ENCODE results near the gene PLEKHA4. TPM values are rescaled to one million over a fixed set of nuclear protein-coding genes. Genes with fewer than 3 reads are reported as not detected.
A peak's percentile ranks its signal among the peaks of the same experiment; 100 is the strongest.
"Not testable (repeated sequence)": the region's sequence is repeated elsewhere in the genome, so short reads cannot be mapped to it uniquely, and the experiment has no call there.

Gene PLEKHA4
- total RNA-seq, 4 donors from 2014 or later = 2.6 to 34.4 (median 10.3) TPM

DNA sequence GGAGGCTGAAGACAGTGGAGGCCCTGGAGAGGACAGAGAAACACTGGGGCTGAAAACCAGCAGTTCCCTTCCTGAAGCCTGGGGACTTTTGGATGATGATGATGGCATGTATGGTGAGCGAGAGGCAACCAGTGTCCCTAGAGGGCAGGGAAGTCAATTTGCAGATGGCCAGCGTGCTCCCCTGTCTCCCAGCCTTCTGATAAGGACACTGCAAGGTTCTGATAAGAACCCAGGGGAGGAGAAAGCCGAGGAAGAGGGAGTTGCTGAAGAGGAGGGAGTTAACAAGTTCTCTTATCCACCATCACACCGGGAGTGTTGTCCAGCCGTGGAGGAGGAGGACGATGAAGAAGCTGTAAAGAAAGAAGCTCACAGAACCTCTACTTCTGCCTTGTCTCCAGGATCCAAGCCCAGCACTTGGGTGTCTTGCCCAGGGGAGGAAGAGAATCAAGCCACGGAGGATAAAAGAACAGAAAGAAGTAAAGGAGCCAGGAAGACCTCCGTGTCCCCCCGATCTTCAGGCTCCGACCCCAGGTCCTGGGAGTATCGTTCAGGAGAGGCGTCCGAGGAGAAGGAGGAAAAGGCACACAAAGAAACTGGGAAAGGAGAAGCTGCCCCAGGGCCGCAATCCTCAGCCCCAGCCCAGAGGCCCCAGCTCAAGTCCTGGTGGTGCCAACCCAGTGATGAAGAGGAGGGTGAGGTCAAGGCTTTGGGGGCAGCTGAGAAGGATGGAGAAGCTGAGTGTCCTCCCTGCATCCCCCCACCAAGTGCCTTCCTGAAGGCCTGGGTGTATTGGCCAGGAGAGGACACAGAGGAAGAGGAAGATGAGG lies 5.3 kb upstream of the PLEKHA4 start:
- no peaks in the 10 kb centered on the region for H3K27me3 ChIP-seq
- H3K4me3 ChIP-seq = peak overlapping the region; percentile 75 to 98 (median 88)
- intact Hi-C loops (cut with DNase I; ENCODE audit: low total_unique reads) = loop anchor here (10.0 kb wide), 1 partner anchor 91 kb away; the partner anchor contains the start of gene FTL
- no peak for DNase-seq
- no peak for TF ChIP-seq POLR2AphosphoS5 (IDR thresholded peaks at IDR 0.05)
- no peak for TF ChIP-seq EP300 (IDR thresholded peaks at IDR 0.05; ENCODE audit: low read depth)
- TF ChIP-seq, protein P1, sequence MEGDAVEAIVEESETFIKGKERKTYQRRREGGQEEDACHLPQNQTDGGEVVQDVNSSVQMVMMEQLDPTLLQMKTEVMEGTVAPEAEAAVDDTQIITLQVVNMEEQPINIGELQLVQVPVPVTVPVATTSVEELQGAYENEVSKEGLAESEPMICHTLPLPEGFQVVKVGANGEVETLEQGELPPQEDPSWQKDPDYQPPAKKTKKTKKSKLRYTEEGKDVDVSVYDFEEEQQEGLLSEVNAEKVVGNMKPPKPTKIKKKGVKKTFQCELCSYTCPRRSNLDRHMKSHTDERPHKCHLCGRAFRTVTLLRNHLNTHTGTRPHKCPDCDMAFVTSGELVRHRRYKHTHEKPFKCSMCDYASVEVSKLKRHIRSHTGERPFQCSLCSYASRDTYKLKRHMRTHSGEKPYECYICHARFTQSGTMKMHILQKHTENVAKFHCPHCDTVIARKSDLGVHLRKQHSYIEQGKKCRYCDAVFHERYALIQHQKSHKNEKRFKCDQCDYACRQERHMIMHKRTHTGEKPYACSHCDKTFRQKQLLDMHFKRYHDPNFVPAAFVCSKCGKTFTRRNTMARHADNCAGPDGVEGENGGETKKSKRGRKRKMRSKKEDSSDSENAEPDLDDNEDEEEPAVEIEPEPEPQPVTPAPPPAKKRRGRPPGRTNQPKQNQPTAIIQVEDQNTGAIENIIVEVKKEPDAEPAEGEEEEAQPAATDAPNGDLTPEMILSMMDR (IDR thresholded peaks at IDR 0.05) = peak in 1 of 5 experiments; percentile 7
- WGBS, 2 donors (ENCODE audit: low coverage in 1 of 2) = 0 to 43% methylated on average over 1 to 14 of the region's 14 CpGs
- peaks cover 23 to 52% (median 38%) of the 10 kb centered on the region in 4 donors for H3K4me1 ChIP-seq
- H3K27ac ChIP-seq = peak overlapping the region; percentile 100
- no peaks in the 10 kb centered on the region for H3K9me3 ChIP-seq
- in situ Hi-C loops (cut with MboI; ENCODE audit: low pct_ligation_motif_present in 1 of 4, low pct_unique_long_range_greater_than_20kb in 1 of 4, low sequenced_read_pairs in 3 of 4) = loop anchor here in 2 of 4 donors (10.0 to 25.0 kb wide), 2 partner anchors 81 to 89 kb away; partner anchors contain the start of genes BAX (in 2 of the 2) and FTL (in 1 of the 2)
- H3K36me3 ChIP-seq = peaks cover 0 to 24% (median 3%) of the 10 kb centered on the region in 4 donors

- H3K27me3 ChIP-seq = no peaks in the 10 kb centered on the region
- peak; percentile 79 for TF ChIP-seq EP300 (IDR thresholded peaks at IDR 0.05; ENCODE audit: low read depth)
- no peak for TF ChIP-seq POLR2A (IDR thresholded peaks at IDR 0.05)
- peak; percentile 55 to 74 (median 71) for TF ChIP-seq POLR2AphosphoS5 (IDR thresholded peaks at IDR 0.05)
- TF ChIP-seq, protein P1 (IDR thresholded peaks at IDR 0.05) = peak in 2 of 5 experiments; percentile 50 to 56
- 0 to 3% methylated on average over 1 to 14 of the region's 14 CpGs for WGBS, 2 donors (ENCODE audit: low coverage in 1 of 2)
- H3K4me3 ChIP-seq = peak overlapping the region; percentile 75 to 98 (median 88)
- peaks cover 23 to 54% (median 42%) of the 10 kb centered on the region in 4 donors for H3K4me1 ChIP-seq
- intact Hi-C loops (cut with DNase I; ENCODE audit: low total_unique reads) = loop anchor here (10.0 kb wide), 1 partner anchor 92 kb away; the partner anchor contains the start of gene FTL
- H3K36me3 ChIP-seq = peaks cover 0 to 24% (median 3%) of the 10 kb centered on the region in 4 donors
- H3K27ac ChIP-seq = peak overlapping the region; percentile 100
- H3K9me3 ChIP-seq = no peaks in the 10 kb centered on the region
- in situ Hi-C loops (cut with MboI; ENCODE audit: low pct_ligation_motif_present in 1 of 4, low pct_unique_long_range_greater_than_20kb in 1 of 4, low sequenced_read_pairs in 3 of 4) = loop anchor here in 2 of 4 donors (10.0 to 25.0 kb wide), 2 partner anchors 82 to 89 kb away; partner anchors contain the start of genes BAX (in 2 of the 2) and FTL (in 1 of the 2)
- DNase-seq = peak; percentile 90
Measured at GRCh38 chr19:48872884-48873475, 4.6 kb upstream of the PLEKHA4 start.

- H3K9me3 ChIP-seq = no peaks in the 10 kb centered on the region
- peaks cover 0 to 24% (median 3%) of the 10 kb centered on the region in 4 donors for H3K36me3 ChIP-seq
- TF ChIP-seq, protein P1 (IDR thresholded peaks at IDR 0.05) = peak in 2 of 5 experiments; percentile 54 to 64
- TF ChIP-seq EP300 (IDR thresholded peaks at IDR 0.05; ENCODE audit: low read depth) (peak; percentile 68), POLR2AphosphoS5 (IDR thresholded peaks at IDR 0.05) (peak; percentile 100), POLR2A (IDR thresholded peaks at IDR 0.05) (peak; percentile 100)
- in situ Hi-C loops (cut with MboI; ENCODE audit: low pct_ligation_motif_present in 1 of 4, low pct_unique_long_range_greater_than_20kb in 1 of 4, low sequenced_read_pairs in 3 of 4) = loop anchor here in 2 of 4 donors (10.0 to 25.0 kb wide), 2 partner anchors 82 to 90 kb away; partner anchors contain the start of genes BAX (in 2 of the 2) and FTL (in 1 of the 2)
- H3K27ac ChIP-seq = peak within 1 kb of the TSS; percentile 100
- H3K27me3 ChIP-seq = no peaks in the 10 kb centered on the region
- peak within 1 kb of the TSS; percentile 75 to 98 (median 88) for H3K4me3 ChIP-seq
- H3K4me1 ChIP-seq = peaks cover 24 to 60% (median 47%) of the 10 kb centered on the region in 4 donors
- WGBS, 2 donors (ENCODE audit: low coverage in 1 of 2) = 0 to 1% methylated on average over 10 to 45 of the region's 53 CpGs
- intact Hi-C loops (cut with DNase I; ENCODE audit: low total_unique reads) = loop anchor here (10.0 kb wide), 1 partner anchor 92 kb away; the partner anchor contains the start of gene FTL
- peak; percentile 99 for DNase-seq
Measured at GRCh38 chr19:48872182-48872883, 3.9 kb upstream of the PLEKHA4 start, which contains the start of gene PPP1R15A. TSS of gene PPP1R15A (plus strand) at chr19:48872421. CDS start at chr19:48873234, 813 bp downstream.

DNA sequence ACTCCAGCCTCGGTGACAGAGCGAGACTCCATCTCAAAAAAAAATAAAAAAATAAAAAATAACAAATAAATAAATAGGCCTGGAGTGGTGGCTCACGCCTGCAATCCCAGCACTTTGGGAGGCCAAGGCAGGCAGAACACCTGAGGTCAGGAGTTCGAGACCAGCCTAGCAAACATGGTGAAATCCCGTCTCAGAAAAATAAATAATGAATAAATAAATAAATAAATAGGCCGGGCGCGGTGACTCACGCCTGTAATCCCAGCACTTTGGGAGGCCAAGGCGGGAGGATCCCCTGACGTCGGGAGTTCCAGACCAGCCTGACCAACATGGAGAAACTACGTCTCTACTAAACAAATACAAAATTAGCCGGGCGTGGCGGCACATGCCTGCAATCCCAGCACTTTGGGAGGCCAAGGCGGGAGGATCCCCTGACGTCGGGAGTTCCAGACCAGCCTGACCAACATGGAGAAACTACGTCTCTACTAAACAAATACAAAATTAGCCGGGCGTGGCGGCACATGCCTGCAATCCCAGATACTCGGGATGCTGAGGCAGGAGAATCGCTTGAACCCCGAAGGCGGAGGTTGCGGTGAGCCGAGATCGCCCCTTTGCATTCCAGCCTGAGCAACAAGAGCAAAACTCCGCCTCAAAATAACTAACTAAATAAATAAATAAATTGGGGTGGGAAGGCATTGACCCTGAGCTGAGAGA lies 3.2 kb upstream of the PLEKHA4 start:
- Histone ChIP-seq H3K27ac (peak overlapping the region; percentile 100), H3K36me3 (peaks cover 0 to 23% (median 3%) of the 10 kb centered on the region in 4 donors), H3K4me3 (peak overlapping the region in 1 of 4 donors; percentile 98), H3K4me1 (peaks cover 28 to 59% (median 52%) of the 10 kb centered on the region in 4 donors)
- not testable (repeated sequence) for H3K9me3 ChIP-seq, DNase-seq, H3K27me3 ChIP-seq
- intact Hi-C loops (cut with DNase I; ENCODE audit: low total_unique reads) = loop anchor here (10.0 kb wide), 1 partner anchor 93 kb away; the partner anchor contains the start of gene FTL
- in situ Hi-C loops (cut with MboI; ENCODE audit: low pct_ligation_motif_present in 1 of 4, low pct_unique_long_range_greater_than_20kb in 1 of 4, low sequenced_read_pairs in 3 of 4) = loop anchor here in 2 of 4 donors (10.0 to 25.0 kb wide), 2 partner anchors 83 to 91 kb away; partner anchors contain the start of genes BAX (in 2 of the 2) and FTL (in 1 of the 2)
- 61 to 66% methylated on average over 14 to 31 of the region's 31 CpGs for WGBS, 2 donors (ENCODE audit: low coverage in 1 of 2)

Data from transverse colon (tissue), 4 donors.